Left lung (tissue), 10 donors: Measurements from ENCODE around the gene PCGF3. TPM values are rescaled to one million over a fixed set of nuclear protein-coding genes. Genes with fewer than 3 reads are reported as not detected.

Experiments used
- ATAC-seq: fragments of 200-7000 bp; cut with Tn5 transposase; one replicate; pipeline ENCODE4 v1.9.1; 2020; ENCODE audit warnings: moderate library complexity
- DNase-seq, 4 donors: peaks; one replicate each; pipeline ENCODE4 v3.0.0-alpha.2; 2013 to 2020
- H3K27ac ChIP-seq, 2 donors: fragments of 200-600 bp; sonication (generic) in 1 of 2; one replicate each; pipeline versions ENCODE4 v1.5.0 to v1.8.0; 2020 to 2021
- H3K27me3 ChIP-seq, 2 donors: fragments of 200-600 bp; sonication (generic) in 1 of 2; one replicate each; pipeline versions ENCODE4 v1.5.0 to v1.8.0; 2020 to 2021
- H3K36me3 ChIP-seq, 2 donors: fragments of 200-600 bp; sonication (generic) in 1 of 2; one replicate each; pipeline versions ENCODE4 v1.5.0 to v1.8.0; 2020 to 2021
- H3K4me1 ChIP-seq, 2 donors: fragments of 200-600 bp; one replicate each; pipeline ENCODE4 v1.8.0; 2021
- H3K4me3 ChIP-seq, 2 donors: fragments of 200-600 bp; sonication (generic) in 1 of 2; one replicate each; pipeline versions ENCODE4 v1.5.0 to v1.8.0; 2020 to 2021; ENCODE audit warnings: mild to moderate bottlenecking in 1 of 2
- H3K9me3 ChIP-seq, 2 donors: fragments of 200-600 bp; sonication (generic) in 1 of 2; one replicate each; pipeline versions ENCODE4 v1.5.0 to v1.8.0; 2020 to 2021
- intact Hi-C, 2 donors: fragments of 100-400 bp; cut with DNase I; formaldehyde crosslinking; loops; one replicate each; pipeline versions ENCODE4 v1.11.2 to v1.14.2; 2022
- polyA plus RNA-seq, 6 donors: library from polyadenylated mRNA; unstranded; fragments of 120-200 nt; gene quantifications; one replicate each; pipeline ENCODE4 v1.2.1, GENCODE V29; 2013; ENCODE audit not compliant: insufficient read length in 6 of 6
- total RNA-seq, 2 donors: library from RNA; stranded (reverse); fragmentation: NEBNext Ultra II Directional; extraction: Animal tissue kit (Norgen Biotek cat#: 25700); gene quantifications; one replicate each; pipeline ENCODE4 v1.2.1, GENCODE V29; 2021
- TF ChIP-seq, protein P1 (sequence below), 2 donors: fragments of 200-600 bp; sonication (generic) in 1 of 2; IDR thresholded peaks; one replicate each; pipeline versions ENCODE4 v1.5.0 to v1.8.0; 2021; ENCODE audit warnings: antibody characterized with exemption in 2 of 2
- donor health status: DM: no; HTN: yes; CAD: no.
- donor health status: DM: no; HTN: no; CAD: no.

PCGF3 gene
- total and polyA plus RNA-seq, 8 donors: 43.7 to 110 (median 88.7) TPM

DNA sequence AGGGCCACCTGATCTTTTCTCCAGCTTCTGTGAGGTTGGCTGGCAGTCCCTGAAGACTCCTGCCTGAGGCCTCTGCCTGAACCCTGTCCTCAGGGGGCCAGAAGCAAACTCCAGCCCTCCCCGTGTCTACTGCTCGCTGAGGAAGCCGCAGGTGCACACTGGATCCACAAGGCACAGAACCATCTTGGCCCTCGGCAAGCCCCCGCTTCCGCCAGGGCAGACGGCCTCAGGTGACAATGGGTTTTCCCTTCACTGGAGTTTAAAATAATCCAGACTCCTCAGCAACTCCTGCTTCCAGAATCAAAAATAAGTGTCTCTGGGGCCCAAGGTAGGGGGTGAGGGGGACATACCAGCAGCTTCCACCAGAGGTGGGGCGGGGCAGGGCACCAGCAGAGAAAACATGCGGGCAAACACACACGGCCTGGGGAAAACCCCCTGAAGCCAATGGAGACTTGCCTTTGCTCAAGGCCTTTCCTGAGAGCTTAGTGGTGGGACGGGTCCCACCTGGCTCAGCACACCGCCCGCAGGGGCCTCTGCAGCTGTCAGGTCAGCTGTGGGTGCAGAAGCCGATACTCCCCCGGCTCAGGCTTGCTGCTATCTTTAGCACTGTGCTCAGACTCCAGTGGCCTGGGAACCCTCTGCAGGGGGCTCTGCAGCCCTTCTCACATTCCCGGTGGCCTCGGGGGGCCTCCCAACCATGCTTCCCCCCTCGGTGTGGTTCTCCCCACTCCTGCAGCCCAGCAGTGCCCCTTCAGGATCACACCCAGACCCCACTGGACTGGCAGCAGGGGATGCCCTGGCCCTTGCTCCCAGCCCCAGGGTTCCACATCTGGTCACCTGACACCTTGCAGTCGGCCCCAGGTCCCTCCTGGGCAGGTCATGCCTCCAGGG is 29.4 kb upstream of the PCGF3 start:
- TF ChIP-seq, protein P1, sequence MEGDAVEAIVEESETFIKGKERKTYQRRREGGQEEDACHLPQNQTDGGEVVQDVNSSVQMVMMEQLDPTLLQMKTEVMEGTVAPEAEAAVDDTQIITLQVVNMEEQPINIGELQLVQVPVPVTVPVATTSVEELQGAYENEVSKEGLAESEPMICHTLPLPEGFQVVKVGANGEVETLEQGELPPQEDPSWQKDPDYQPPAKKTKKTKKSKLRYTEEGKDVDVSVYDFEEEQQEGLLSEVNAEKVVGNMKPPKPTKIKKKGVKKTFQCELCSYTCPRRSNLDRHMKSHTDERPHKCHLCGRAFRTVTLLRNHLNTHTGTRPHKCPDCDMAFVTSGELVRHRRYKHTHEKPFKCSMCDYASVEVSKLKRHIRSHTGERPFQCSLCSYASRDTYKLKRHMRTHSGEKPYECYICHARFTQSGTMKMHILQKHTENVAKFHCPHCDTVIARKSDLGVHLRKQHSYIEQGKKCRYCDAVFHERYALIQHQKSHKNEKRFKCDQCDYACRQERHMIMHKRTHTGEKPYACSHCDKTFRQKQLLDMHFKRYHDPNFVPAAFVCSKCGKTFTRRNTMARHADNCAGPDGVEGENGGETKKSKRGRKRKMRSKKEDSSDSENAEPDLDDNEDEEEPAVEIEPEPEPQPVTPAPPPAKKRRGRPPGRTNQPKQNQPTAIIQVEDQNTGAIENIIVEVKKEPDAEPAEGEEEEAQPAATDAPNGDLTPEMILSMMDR (IDR thresholded peaks at IDR 0.05): no peak
- H3K4me1 ChIP-seq: peaks cover 11 to 42% of the 10 kb centered on the region in 2 donors
- intact Hi-C loops: no loop called here

DNA sequence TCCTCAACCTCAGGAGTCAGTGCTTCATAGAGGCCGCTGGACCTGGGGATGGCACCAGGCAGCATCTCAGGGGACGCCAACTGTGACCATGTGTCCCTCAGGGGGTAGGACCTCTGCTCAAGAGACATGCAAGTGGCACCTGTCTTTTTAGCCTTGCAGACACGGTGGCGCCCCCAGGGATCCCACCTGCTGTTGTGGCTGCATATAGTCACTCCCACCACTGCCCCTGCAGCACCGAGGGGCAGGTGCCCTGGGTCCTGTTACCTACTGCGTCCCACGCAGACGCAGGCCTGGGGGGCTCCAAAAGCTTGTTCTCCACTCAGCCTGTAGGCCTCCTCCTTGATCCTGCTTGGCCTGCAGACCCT is 28.8 kb upstream of the PCGF3 start:
- H3K27me3 ChIP-seq: no peaks in the 10 kb centered on the region
- H3K9me3 ChIP-seq: no peaks in the 10 kb centered on the region
- no peak for ATAC-seq
- DNase-seq: no peak
- no peak overlapping the region for H3K4me3 ChIP-seq
- no peak overlapping the region for H3K27ac ChIP-seq
- H3K36me3 ChIP-seq: peaks cover 0 to 11% of the 10 kb centered on the region in 2 donors
- intact Hi-C loops: no loop called here
- TF ChIP-seq, protein P1 (IDR thresholded peaks at IDR 0.05): no peak
- H3K4me1 ChIP-seq: peaks cover 11 to 43% of the 10 kb centered on the region in 2 donors

More for the DNA sequence above, 29.4 kb upstream of the PCGF3 start:
- H3K4me3 ChIP-seq: no peak overlapping the region
- ATAC-seq (no peak), DNase-seq (peak in 1 of 4 donors; percentile 76)
- no peaks in the 10 kb centered on the region for H3K27me3 ChIP-seq
- no peaks in the 10 kb centered on the region for H3K9me3 ChIP-seq
- no peak overlapping the region for H3K27ac ChIP-seq
- peaks cover 0 to 17% of the 10 kb centered on the region in 2 donors for H3K36me3 ChIP-seq

DNA sequence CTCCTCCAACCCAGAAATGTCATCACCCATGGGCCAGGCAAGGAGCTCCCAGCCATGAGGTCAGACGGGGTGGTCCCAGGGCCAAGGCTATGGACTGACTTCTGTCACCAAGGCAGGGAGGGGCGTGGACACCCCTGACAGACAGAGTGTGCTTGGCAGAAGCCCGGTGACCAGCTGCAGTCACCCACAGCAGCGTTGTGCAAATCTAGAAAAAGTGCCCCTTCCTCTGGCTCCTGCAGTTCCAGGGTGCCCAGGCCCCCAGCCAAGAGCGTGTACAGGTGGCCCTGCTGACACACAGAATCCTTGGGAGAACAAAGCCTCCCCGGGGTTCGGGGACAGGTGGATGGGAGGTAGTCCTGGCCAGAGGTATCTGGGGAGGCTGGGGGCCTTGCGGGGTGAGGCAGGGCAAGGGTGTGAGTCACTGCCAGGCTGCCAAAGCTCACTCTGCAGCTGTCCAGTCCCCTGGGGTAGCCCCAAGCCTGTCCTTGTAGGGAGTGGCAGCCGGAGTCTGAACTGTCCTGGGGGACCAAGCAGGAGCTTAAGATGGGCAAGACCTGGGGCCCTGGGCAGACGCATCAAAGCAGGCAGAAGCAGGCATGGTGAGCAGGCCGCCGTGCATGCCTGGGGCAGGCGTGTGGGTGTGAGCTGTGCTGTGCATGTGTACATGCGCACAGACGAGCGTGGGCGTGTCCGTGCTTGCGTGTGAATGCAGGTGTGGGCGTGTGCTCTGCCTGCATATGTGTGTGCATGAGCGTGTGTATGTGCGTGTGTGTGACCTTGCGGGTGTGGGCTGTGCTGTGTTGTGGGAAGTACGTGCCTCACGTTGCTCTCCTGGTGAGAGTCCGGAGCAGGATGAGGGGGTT is 28.0 kb upstream of the PCGF3 start:
- Histone ChIP-seq H3K4me1 (peaks cover 11 to 41% of the 10 kb centered on the region in 2 donors), H3K27me3 (no peaks in the 10 kb centered on the region), H3K4me3 (no peak overlapping the region), H3K27ac (no peak overlapping the region), H3K9me3 (no peaks in the 10 kb centered on the region), H3K36me3 (peaks cover 0 to 3% of the 10 kb centered on the region in 2 donors)
- intact Hi-C loops: no loop called here
- TF ChIP-seq, protein P1 (IDR thresholded peaks at IDR 0.05): no peak
- no peak for ATAC-seq
- DNase-seq: peak in 1 of 4 donors; percentile 81

DNA sequence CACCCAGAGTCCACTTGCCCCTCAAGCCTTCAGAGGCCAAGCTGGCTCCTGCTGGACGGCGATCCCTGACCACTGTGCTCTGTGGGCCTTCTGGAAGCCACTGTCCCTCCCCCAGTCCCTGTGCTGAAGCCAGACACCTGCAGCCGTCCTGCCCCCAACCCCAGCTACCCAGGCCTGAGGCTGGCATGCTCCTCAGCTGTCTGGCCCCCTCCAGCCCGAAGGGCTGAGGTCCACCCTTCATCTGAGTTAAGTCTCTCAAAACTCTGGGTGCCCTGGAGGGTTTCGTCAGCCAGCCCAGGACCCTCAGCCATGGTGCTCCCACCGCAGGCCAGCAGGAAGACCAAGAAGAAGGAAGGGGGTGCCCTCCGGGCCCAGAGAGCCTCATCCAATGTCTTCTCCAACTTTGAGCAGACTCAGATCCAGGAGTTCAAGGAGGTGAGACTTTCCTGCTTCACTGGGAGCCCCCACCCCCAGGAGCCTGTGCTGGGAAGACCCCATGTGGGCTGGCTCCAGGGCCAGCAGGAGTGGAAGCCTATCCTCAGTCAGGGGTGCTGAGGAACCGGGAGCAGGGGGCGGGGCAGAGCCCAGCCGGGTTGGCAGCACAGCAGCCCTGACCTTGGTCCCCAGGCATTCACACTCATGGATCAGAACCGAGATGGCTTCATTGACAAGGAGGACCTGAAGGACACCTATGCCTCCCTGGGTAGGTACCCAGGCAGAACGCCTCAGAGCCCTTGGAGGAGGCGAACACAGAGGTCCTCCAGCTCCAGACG is 27.1 kb upstream of the PCGF3 start:
- DNase-seq: no peak
- Histone ChIP-seq H3K4me3 (no peak overlapping the region), H3K9me3 (no peaks in the 10 kb centered on the region), H3K36me3 (no peaks in the 10 kb centered on the region), H3K27me3 (no peaks in the 10 kb centered on the region), H3K4me1 (peaks cover 7 to 34% of the 10 kb centered on the region in 2 donors), H3K27ac (no peak overlapping the region)
- TF ChIP-seq, protein P1 (IDR thresholded peaks at IDR 0.05): no peak
- intact Hi-C loops: no loop called here
- ATAC-seq: no peak
